GM13977 (cell line): ENCODE results near the gene NAGLU.

ENCODE experiments used
- DNase-seq: peaks from one replicate; pipeline ENCODE4 v3.0.0; 2012; ENCODE audit warnings: low spot score
- in situ Hi-C: fragments of 300-500 bp; cut with MboI; formaldehyde crosslinking; loops from one replicate; pipeline ENCODE4 v1.12.0; 2022; ENCODE audit warnings: low sequenced_read_pairs, low pct_unique_long_range_greater_than_20kb, mixed read lengths, inconsistent platforms; ENCODE audit not compliant: unreplicated experiment
- TF ChIP-seq, protein P1 (sequence below): IDR thresholded peaks from 2 replicates; pipeline ENCODE4 v1.5.1; 2012; ENCODE audit warnings: mild to moderate bottlenecking, control low read depth; ENCODE audit not compliant: insufficient read depth; ENCODE audit errors: extremely low read depth, missing control alignments

The NAGLU gene

DNA sequence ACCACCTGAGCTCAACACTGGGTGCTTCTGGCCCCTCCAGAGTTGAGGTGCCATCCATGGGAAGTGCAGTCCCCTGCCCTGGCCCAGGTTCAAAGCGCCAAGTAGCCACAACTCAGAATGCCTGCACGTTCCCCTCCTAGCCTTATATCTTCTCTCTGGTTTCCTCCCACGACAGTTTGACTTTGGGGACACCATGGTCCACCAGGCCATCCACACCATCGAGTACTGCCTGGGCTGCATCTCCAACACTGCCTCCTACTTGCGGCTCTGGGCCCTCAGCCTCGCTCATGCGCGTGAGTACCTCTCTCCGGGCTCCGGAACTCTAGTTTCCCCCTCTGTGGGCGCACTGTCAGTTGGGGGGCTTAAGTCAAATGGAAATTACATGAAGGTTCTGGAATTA is 22.4 kb upstream of the NAGLU start:
- no peak for DNase-seq
- in situ Hi-C loops = loop anchor here (25.0 kb wide), 1 partner anchor 201 kb away; no protein-coding TSS in a partner anchor
- TF ChIP-seq, protein P1, sequence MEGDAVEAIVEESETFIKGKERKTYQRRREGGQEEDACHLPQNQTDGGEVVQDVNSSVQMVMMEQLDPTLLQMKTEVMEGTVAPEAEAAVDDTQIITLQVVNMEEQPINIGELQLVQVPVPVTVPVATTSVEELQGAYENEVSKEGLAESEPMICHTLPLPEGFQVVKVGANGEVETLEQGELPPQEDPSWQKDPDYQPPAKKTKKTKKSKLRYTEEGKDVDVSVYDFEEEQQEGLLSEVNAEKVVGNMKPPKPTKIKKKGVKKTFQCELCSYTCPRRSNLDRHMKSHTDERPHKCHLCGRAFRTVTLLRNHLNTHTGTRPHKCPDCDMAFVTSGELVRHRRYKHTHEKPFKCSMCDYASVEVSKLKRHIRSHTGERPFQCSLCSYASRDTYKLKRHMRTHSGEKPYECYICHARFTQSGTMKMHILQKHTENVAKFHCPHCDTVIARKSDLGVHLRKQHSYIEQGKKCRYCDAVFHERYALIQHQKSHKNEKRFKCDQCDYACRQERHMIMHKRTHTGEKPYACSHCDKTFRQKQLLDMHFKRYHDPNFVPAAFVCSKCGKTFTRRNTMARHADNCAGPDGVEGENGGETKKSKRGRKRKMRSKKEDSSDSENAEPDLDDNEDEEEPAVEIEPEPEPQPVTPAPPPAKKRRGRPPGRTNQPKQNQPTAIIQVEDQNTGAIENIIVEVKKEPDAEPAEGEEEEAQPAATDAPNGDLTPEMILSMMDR = no peak

DNA sequence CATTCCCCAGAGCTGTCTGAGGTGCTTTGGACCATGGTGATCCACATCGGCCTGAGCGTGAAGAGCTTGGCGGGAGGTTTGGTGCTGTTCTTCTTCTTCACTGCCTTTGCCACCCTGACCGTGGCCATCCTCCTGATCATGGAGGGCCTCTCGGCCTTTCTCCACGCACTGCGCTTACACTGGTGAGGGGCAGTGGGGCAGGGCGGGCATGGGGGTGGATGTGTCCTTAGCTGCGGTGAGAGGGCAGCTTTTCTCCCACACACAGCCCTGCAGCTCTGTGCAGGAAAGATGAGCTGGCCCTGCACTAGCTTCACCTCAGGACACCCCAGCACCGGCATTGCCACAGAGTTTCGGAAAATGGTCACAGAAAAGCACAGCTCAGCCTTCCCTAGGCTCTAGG is 21.8 kb upstream of the NAGLU start:
- in situ Hi-C loops = loop anchor here (25.0 kb wide), 1 partner anchor 202 kb away; no protein-coding TSS in a partner anchor
- DNase-seq = no peak
- TF ChIP-seq, protein P1 = no peak

GRCh38 chr17:42514867-42515266 is 21.2 kb upstream of the NAGLU start:
- TF ChIP-seq, protein P1 = no peak
- in situ Hi-C loops = loop anchor here (25.0 kb wide), 1 partner anchor 203 kb away; no protein-coding TSS in a partner anchor

DNA sequence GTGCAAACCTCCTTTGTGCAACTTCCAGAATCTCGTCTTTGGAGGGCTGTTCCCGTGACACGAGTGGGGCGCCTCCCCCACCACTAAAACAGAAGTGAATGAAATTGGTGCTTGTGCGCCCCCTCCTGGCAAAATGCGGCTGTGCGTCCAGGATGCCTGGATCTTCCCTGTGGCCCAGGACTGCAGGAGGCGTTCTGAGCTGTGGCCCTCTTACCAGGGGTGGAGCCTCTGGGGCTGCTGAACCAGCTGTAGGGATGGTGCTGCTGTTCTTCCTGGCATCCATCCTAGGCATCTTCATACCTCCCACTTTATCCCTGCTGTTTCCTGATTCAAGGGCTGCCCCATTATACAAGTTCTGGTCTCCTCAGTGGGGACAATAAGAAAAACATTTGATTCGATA is 18.5 kb upstream of the NAGLU start:
- peak; percentile 80 for DNase-seq
- in situ Hi-C loops = loop anchor here (25.0 kb wide), 1 partner anchor 205 kb away; no protein-coding TSS in a partner anchor

More at GRCh38 chr17:42514867-42515266, 21.2 kb upstream of the NAGLU start:
- DNase-seq = no peak

DNA sequence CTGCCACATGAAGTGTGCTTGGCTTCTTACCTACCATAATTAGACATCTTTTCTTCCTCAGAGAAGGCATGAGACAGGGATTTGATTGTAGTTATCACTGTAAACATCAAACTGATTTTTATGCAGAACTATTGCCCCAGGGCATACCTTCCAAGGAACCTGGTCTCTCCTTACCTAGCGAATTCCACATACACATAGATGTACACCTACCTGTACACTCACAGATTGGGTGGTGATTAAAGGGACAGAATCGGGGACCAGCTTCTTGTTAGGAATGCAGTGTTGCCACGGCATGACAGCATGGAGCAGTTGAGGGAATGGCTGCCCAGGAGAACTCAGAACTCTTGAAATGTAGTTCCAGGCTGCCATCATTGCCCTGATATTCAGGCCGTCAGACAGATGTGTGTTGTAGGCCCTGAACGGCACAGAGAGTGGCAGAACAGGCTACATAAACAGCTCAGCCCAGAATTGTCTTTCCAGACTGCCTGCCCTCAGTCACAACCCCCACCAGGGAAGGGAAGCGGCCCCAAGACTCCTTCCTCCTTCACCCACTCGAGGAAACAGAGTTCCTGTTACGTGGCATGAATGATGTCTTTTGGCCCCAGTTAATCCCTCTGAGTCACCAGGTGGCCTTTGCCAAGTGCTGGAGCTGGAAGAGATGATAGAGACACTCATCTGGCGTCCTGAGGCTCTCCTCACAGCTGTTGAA is 17.8 kb upstream of the NAGLU start:
- in situ Hi-C loops = loop anchor here (25.0 kb wide), 1 partner anchor 206 kb away; no protein-coding TSS in a partner anchor
- no peak for DNase-seq
- TF ChIP-seq, protein P1 = no peak

More for the DNA sequence above, 18.5 kb upstream of the NAGLU start:
- TF ChIP-seq, protein P1 = peak; percentile 93

- in situ Hi-C loops = loop anchor here (25.0 kb wide), 1 partner anchor 207 kb away; no protein-coding TSS in a partner anchor
- TF ChIP-seq, protein P1 = no peak
- DNase-seq = no peak
These were observed 17.1 kb upstream of the NAGLU start for GRCh38 chr17:42518755-42519545.
